Neuronal stem cell (in vitro differentiated cells): ENCODE measurements around the gene FAM120B.

Source experiments
- DNase-seq: peaks from one replicate; pipeline ENCODE4 v3.0.0-alpha.2; 2013; ENCODE audit warnings: low spot score
- H2AFZ ChIP-seq: one replicate; pipeline ENCODE4 v1.6.1; 2013; ENCODE audit warnings: mild to moderate bottlenecking, low read length, inconsistent platforms
- H2AK5ac ChIP-seq: 2 replicates; pipeline ENCODE4 v1.6.1; 2013; ENCODE audit warnings: low read depth, mild to moderate bottlenecking, inconsistent platforms, low read length, moderate library complexity, mixed read lengths
- H2BK120ac ChIP-seq: 2 replicates; pipeline ENCODE4 v1.6.1; 2013; ENCODE audit warnings: low read depth, mild to moderate bottlenecking, inconsistent platforms, low read length, moderate library complexity, mixed read lengths
- H2BK12ac ChIP-seq: one replicate; pipeline ENCODE4 v1.6.1; 2013; ENCODE audit warnings: low read length, inconsistent platforms
- H2BK15ac ChIP-seq: 2 replicates; pipeline ENCODE4 v1.6.1; 2013; ENCODE audit warnings: mild to moderate bottlenecking, low read length, inconsistent platforms, mixed read lengths
- H2BK5ac ChIP-seq: one replicate; pipeline ENCODE4 v1.6.1; 2013; ENCODE audit warnings: inconsistent platforms, mild to moderate bottlenecking, low read length, moderate library complexity
- H3K14ac ChIP-seq: one replicate; pipeline ENCODE4 v1.6.1; 2013; ENCODE audit warnings: low read length, inconsistent platforms
- H3K18ac ChIP-seq: 2 replicates; pipeline ENCODE4 v1.6.1; 2013; ENCODE audit warnings: low read length, inconsistent platforms
- H3K23ac ChIP-seq: 2 replicates; pipeline ENCODE4 v1.6.1; 2013; ENCODE audit warnings: low read depth, mild to moderate bottlenecking, mixed read lengths, low read length, inconsistent platforms; ENCODE audit not compliant: poor library complexity
- H3K27ac ChIP-seq: replicated peaks from 3 replicates; pipeline ENCODE4 v1.5.1; 2013; ENCODE audit warnings: low read length, inconsistent platforms
- H3K27me3 ChIP-seq, 3 experiments: 2 replicates each; pipeline ENCODE4 v1.6.1; 2013; ENCODE audit warnings: low read length in 3 of 3, mild to moderate bottlenecking in 2 of 3, inconsistent platforms in 1 of 3, low read depth in 1 of 3, mixed read lengths in 1 of 3, moderate library complexity in 1 of 3; ENCODE audit not compliant: control insufficient read depth in 3 of 3, insufficient read depth in 3 of 3
- H3K36me3 ChIP-seq, 2 donors: replicated peaks in 1 of 2; 2 replicates each; pipeline ENCODE4 v1.6.1; 2013; ENCODE audit warnings: low read length in 2 of 2; ENCODE audit not compliant: control insufficient read depth in 2 of 2, insufficient read depth in 2 of 2
- H3K4ac ChIP-seq: 2 replicates; pipeline ENCODE4 v1.6.1; 2013; ENCODE audit warnings: inconsistent platforms, mild to moderate bottlenecking, low read length, moderate library complexity
- H3K4me1 ChIP-seq, 2 donors: 1 replicate in 1 of 2; 2 replicates in 1 of 2; pipeline ENCODE4 v1.6.1; 2013; ENCODE audit warnings: low read length in 2 of 2, low read depth in 1 of 2; ENCODE audit not compliant: control insufficient read depth in 2 of 2, insufficient read depth in 1 of 2
- H3K4me2 ChIP-seq: one replicate; pipeline ENCODE4 v1.6.1; 2013; ENCODE audit warnings: mild to moderate bottlenecking, low read length, inconsistent platforms; ENCODE audit not compliant: insufficient read depth, poor library complexity, severe bottlenecking
- H3K4me3 ChIP-seq, 2 donors: 2 replicates each; pipeline ENCODE4 v1.5.1; 2013; ENCODE audit warnings: low read length in 2 of 2, mild to moderate bottlenecking in 2 of 2, inconsistent platforms in 1 of 2, moderate library complexity in 1 of 2
- H3K79me1 ChIP-seq: one replicate; pipeline ENCODE4 v1.6.1; 2013; ENCODE audit warnings: low read depth, mild to moderate bottlenecking, inconsistent platforms, low read length, moderate library complexity
- H3K9ac ChIP-seq: one replicate; pipeline ENCODE4 v1.6.1; 2013; ENCODE audit warnings: mild to moderate bottlenecking, low read depth, low read length, inconsistent platforms; ENCODE audit not compliant: poor library complexity
- H3K9me3 ChIP-seq, 2 donors: replicated peaks in 1 of 2; 2 replicates each; pipeline versions ENCODE3 to v1.6.1; 2013; ENCODE audit warnings: low read length in 2 of 2, mild to moderate bottlenecking in 2 of 2, inconsistent platforms in 1 of 2, low read depth in 1 of 2, mixed read lengths in 1 of 2, moderate library complexity in 1 of 2; ENCODE audit not compliant: control insufficient read depth in 2 of 2, insufficient read depth in 1 of 2
- H4K8ac ChIP-seq: one replicate; pipeline ENCODE4 v1.6.1; 2013; ENCODE audit warnings: low read depth, mild to moderate bottlenecking, inconsistent platforms, low read length, moderate library complexity
- H4K91ac ChIP-seq: one replicate; pipeline ENCODE4 v1.6.1; 2013; ENCODE audit warnings: low read length, low read depth, mild to moderate bottlenecking, inconsistent platforms; ENCODE audit not compliant: poor library complexity
- WGBS, 2 donors: extraction: QIAGEN DNeasy Blood & Tissue Kit; methylation state at CpG; one replicate each; pipeline ENCODE4 v1.1.7; 2013; ENCODE audit warnings: missing lambda C conversion rate in 2 of 2, mixed read lengths in 1 of 2; ENCODE audit not compliant: insufficient read length in 2 of 2, insufficient replicate concordance in 1 of 2; ENCODE audit errors: extremely low coverage in 2 of 2; 5-methylcytosine and 5-hydroxymethylcytosine counted together

FAM120B gene

GRCh38 chr6:170297576-170298330 is 8.8 kb upstream of the FAM120B start:
- peak; percentile 48 for DNase-seq
- Histone ChIP-seq H3K4me2 (peak overlapping the region; percentile 96), H4K91ac (no peak overlapping the region), H3K14ac (no peak overlapping the region), H3K27ac (peak overlapping the region; percentile 89), H3K4me3 (peak overlapping the region in 1 of 2 donors; percentile 5), H3K23ac (no peak overlapping the region), H2BK5ac (no peak overlapping the region), H3K4me1 (peaks cover 22 to 44% of the 10 kb centered on the region in 2 donors), H3K79me1 (peaks cover 3% of the 10 kb centered on the region), H2BK15ac (no peak overlapping the region), H3K27me3 (peaks cover 0 to 26% (median 5%) of the 10 kb centered on the region in 3 experiments), H4K8ac (no peak overlapping the region), H2AFZ (no peak overlapping the region), H3K9ac (no peak overlapping the region), H3K4ac (no peak overlapping the region), H3K36me3 (no peaks in the 10 kb centered on the region), H2AK5ac (peak overlapping the region; percentile 51), H2BK12ac (no peak overlapping the region), H3K18ac (peak overlapping the region; percentile 78), H3K9me3 (peaks cover 1 to 19% of the 10 kb centered on the region in 2 donors), H2BK120ac (no peak overlapping the region)
- no CpG with 5 or more reads among the region's 11 CpGs for WGBS, 2 donors

- H2BK15ac ChIP-seq: peak overlapping the region; percentile 74
- H3K9ac ChIP-seq: no peak overlapping the region
- no peak overlapping the region for H2BK5ac ChIP-seq
- H3K4me3 ChIP-seq: no peak overlapping the region
- H3K9me3 ChIP-seq: peaks cover 1 to 19% of the 10 kb centered on the region in 2 donors
- no peak overlapping the region for H2AFZ ChIP-seq
- DNase-seq: no peak
- no CpG with 5 or more reads among the region's 1 CpG for WGBS, 2 donors
- no peak overlapping the region for H3K14ac ChIP-seq
- no peak overlapping the region for H3K23ac ChIP-seq
- peak overlapping the region; percentile 13 for H3K27ac ChIP-seq
- H3K4ac ChIP-seq: no peak overlapping the region
- no peak overlapping the region for H4K8ac ChIP-seq
- peaks cover 21 to 34% of the 10 kb centered on the region in 2 donors for H3K4me1 ChIP-seq
- H3K27me3 ChIP-seq: peaks cover 0 to 18% (median 5%) of the 10 kb centered on the region in 3 experiments
- peak overlapping the region; percentile 53 for H2AK5ac ChIP-seq
- H3K18ac ChIP-seq: peak overlapping the region; percentile 33
- H4K91ac ChIP-seq: peak overlapping the region; percentile 34
- H2BK12ac ChIP-seq: peak overlapping the region; percentile 93
- peak overlapping the region; percentile 56 for H2BK120ac ChIP-seq
- H3K79me1 ChIP-seq: peaks cover 3% of the 10 kb centered on the region
- no peaks in the 10 kb centered on the region for H3K36me3 ChIP-seq
- no peak overlapping the region for H3K4me2 ChIP-seq
Observed at GRCh38 chr6:170298688-170299087, 7.9 kb upstream of the FAM120B start.

- H3K4me1 ChIP-seq: peaks cover 10 to 20% of the 10 kb centered on the region in 2 donors
- peaks cover 6 to 29% of the 10 kb centered on the region in 2 donors for H3K9me3 ChIP-seq
- no peak overlapping the region for H3K27ac ChIP-seq
- no peak overlapping the region for H3K9ac ChIP-seq
- H3K4me3 ChIP-seq: no peak overlapping the region
- no peak overlapping the region for H4K8ac ChIP-seq
- no peak overlapping the region for H2AFZ ChIP-seq
- no peak overlapping the region for H2BK15ac ChIP-seq
- H3K23ac ChIP-seq: no peak overlapping the region
- no peak overlapping the region for H3K18ac ChIP-seq
- H2BK120ac ChIP-seq: no peak overlapping the region
- no peak for DNase-seq
- H3K4ac ChIP-seq: no peak overlapping the region
- H2BK12ac ChIP-seq: no peak overlapping the region
- no peak overlapping the region for H3K4me2 ChIP-seq
- no peak overlapping the region for H2AK5ac ChIP-seq
- no peak overlapping the region for H3K14ac ChIP-seq
- no peak overlapping the region for H2BK5ac ChIP-seq
- H3K79me1 ChIP-seq: peaks cover 1% of the 10 kb centered on the region
- H3K36me3 ChIP-seq: no peaks in the 10 kb centered on the region
- H4K91ac ChIP-seq: no peak overlapping the region
- WGBS, 2 donors: no CpG with 5 or more reads among the region's 1 CpG
- no peaks in the 10 kb centered on the region for H3K27me3 ChIP-seq
Observed at GRCh38 chr6:170301184-170301583, 5.4 kb upstream of the FAM120B start.

GRCh38 chr6:170305805-170306323 is 694 bp upstream of the FAM120B start:
- peak overlapping the region; percentile 97 for H3K18ac ChIP-seq
- H3K4me1 ChIP-seq: peaks cover 17 to 19% of the 10 kb centered on the region in 2 donors
- peak overlapping the region; percentile 71 for H3K4me2 ChIP-seq
- H3K9ac ChIP-seq: peak overlapping the region; percentile 90
- H3K27ac ChIP-seq: no peak overlapping the region
- DNase-seq: no peak
- no peak overlapping the region for H2AK5ac ChIP-seq
- H3K36me3 ChIP-seq: peaks cover 0 to 5% of the 10 kb centered on the region in 2 donors
- H3K9me3 ChIP-seq: peaks cover 6 to 24% of the 10 kb centered on the region in 2 donors
- H3K23ac ChIP-seq: no peak overlapping the region
- no peak overlapping the region for H4K91ac ChIP-seq
- no peak overlapping the region for H3K4ac ChIP-seq
- H2BK15ac ChIP-seq: no peak overlapping the region
- H4K8ac ChIP-seq: peak overlapping the region; percentile 1
- no peaks in the 10 kb centered on the region for H3K27me3 ChIP-seq
- peak overlapping the region; percentile 72 to 99 for H3K4me3 ChIP-seq
- H2BK12ac ChIP-seq: no peak overlapping the region
- no peak overlapping the region for H2BK120ac ChIP-seq
- H3K79me1 ChIP-seq: peaks cover 5% of the 10 kb centered on the region
- H3K14ac ChIP-seq: no peak overlapping the region
- WGBS, 2 donors: no CpG with 5 or more reads among the region's 29 CpGs
- peak overlapping the region; percentile 95 for H2AFZ ChIP-seq
- H2BK5ac ChIP-seq: no peak overlapping the region
